ENCODE measurements around the gene CCDC180. TPM values are rescaled to one million over a fixed set of nuclear protein-coding genes. Genes with fewer than 3 reads are reported as not detected.
"Not testable (repeated sequence)": the region's sequence is repeated elsewhere in the genome, so short reads cannot be mapped to it uniquely, and the experiment has no call there.

CCDC180 gene
- total RNA-seq, 1 donor from 2014 or later: not detected

DNA sequence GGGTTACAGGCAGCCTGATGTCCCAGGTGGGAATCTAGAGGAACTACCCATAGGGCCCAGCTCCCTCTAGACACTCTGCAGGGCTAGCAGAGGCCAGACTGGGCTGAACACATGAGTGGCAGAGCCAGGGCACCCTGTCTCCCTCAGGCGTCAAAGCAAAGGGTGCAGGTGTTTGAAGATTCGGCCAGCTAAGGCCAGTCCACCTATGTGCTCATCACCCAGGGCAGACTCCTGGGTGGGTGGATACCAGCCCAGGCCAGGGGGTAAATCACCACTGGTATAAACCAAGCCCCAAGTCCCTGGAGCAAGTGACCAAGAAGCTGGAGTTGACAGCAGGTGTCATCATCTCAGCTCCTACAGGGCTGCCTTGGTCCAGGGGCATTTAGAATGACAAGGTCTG, 3.4 kb downstream of the CCDC180 start:
- DNase-seq (ENCODE audit: low read depth): no peak

DNA sequence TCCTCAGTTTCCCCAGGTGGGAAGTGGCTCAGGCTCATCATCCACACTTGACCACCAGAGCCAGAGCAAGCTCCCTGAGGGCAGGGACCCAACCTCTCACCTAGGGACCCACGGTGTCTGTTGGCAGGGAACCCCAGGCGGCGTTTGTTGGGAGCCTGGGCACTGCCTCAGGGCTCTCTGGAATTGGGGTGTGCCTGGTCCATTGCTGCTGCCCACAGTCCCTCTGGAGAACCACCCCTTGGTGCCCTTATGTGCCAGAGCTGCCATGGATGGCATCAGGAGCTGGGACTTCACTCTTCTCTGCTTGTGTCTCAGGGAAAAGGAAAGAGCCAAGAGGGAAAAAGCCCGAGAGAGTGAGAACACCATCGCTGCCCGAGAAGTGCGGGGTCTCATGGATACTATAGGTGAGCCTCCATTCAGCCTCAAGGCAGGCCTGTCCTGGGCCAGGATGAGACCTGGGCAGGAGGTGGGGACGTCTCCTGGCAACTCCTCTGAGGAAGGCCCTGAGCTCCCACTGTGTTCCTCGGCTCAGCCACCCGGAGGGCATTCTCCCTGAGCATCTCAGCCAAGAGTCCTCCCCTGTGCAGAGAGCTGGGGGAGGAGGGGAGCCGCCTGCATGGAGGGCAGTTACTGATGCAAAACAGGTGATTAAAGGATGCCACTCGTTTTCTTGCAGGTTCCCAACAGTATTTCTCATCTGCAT, 4.5 kb downstream of the CCDC180 start:
- no peak for DNase-seq (ENCODE audit: low read depth)

DNA sequence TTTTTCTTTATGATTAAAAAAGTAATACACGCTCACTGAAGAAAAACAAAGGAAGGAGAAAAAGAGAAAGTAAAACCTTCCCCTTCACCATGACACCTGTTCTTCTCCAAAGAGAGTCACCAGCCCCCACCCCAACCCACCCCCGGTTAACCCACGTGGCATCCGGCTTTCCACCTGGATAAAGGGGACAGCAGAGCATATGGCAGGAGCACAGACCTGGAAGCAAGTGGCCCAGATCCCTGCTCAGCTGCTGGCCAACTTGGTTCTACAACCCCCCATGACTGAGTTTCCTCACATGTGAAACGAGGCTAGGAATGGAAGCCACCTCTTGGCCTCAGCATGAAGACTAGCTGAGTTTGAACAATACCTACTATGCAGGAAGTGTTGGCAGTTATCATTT, 5.1 kb downstream of the CCDC180 start:
- DNase-seq (ENCODE audit: low read depth): no peak

DNA sequence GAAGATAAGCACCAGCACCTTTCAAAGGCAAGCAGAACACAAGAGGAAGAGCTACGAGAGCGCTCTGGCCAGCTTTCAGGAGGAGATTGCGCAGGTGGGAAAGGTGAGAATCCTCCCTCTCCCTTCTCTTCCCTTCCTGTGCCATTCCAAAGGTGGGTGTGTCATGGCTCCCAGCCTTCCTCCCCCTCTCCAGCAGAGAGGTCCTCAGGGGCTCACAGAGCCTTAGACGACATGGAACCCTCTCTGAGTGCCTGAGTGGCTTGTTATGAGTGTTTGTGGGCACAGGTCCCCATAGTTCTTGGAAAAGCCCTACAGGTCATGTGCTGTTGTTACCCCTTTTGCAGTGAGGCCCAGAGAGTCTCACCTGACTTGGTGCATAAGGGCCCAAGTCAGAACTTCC, 5.8 kb downstream of the CCDC180 start:
- no peak for DNase-seq (ENCODE audit: low read depth)

DNA sequence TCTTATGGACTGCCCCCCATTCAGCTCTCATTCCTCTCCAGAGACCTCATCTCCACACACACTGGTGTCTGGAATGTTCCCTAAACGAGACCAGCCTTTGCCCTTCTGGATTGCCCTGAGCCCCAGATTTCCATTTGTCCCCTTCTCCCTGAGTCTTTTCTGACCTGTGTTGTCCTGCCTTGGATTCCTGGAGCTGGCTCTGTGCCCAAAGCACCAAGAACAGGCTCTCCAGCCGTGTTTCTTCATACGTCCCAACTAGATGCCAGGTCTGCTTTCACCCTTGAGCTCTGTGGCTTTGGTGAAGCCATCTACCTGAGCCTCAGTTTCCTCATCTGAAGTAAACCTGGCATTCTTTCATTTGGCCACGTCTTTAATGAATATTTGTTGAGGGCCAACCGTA, 6.3 kb downstream of the CCDC180 start:
- DNase-seq (ENCODE audit: low read depth): no peak

DNA sequence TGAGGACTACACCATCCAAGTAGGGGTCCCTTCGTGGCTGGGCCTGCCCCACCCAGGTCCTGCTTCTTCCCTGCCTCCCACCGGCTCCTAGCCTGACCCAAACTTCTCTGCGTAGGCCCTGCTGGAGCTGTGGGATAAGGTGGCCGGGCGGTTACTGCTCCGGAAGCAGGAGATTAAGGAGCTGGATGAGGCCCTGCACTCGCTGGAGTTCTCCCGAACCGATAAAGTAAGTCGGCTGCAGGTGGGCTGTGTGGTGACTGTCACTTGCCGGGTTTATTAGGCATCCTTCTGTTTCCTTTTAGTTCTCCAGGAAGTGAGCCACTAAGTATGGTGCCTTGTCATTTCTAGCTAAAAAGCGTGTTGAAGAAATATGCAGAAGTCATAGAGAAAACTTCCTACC, 7.0 kb downstream of the CCDC180 start:
- no peak for DNase-seq (ENCODE audit: low read depth)

DNA sequence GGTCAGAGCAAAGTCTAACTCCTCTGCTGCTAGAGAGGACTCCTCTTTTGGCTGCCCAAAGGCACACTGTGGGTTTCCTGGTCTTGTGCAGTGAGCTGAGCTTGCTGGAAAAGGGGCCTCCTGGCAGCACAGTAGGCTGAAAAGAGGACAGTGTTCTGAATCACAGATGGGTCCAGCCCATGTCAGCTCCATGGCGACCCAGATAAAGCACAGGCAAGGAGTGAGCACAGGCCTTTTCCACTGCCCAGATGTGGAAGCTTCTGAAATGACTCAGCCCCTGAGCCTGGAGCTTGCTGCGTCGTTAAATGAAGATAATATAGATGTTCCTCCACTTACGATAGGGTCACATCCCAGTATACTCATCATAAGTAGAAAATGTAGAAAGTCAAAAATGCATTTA, 8.1 kb downstream of the CCDC180 start:
- no peak for DNase-seq (ENCODE audit: low read depth)

DNA sequence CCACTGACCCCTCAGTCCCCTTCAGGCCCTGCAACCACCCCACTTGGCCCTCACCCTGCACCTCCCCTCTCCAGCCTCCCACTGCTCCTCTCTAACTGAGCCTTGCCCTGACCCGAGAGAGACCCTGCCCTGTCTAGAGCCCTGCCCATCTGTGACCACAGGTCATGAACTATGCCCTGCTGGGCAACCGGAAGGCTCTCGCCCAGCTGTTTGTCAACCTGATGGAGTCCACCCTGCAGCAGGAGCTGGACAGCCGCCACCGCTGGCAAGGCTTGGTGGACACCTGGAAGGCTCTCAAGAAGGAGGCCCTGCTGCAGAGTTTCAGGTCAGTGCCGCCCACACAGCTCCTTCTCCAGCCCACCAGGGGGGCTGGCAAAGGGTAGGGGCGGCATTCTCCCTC, 9.4 kb downstream of the CCDC180 start:
- no peak for DNase-seq (ENCODE audit: low read depth)

DNA sequence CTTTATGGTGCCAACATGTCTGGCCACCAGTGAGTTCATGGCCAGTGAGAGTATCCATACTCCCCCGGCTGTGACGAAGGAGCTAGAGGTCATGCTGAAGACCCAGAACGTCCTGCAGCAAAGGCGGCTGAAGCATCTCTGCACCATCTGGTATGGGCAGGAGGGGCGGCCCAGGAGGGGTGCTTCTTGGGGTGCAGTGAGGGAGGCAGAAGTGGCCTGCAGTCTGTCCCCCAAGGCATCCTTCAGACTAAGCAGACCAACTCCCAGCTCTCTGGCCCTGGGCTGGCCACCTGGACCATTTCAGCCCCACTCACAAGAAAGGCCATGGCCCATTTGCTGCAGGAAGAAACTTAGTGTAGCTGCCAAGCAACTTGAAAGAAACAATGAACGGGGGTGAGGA, 11.0 kb downstream of the CCDC180 start:
- no peak for DNase-seq (ENCODE audit: low read depth)

DNA sequence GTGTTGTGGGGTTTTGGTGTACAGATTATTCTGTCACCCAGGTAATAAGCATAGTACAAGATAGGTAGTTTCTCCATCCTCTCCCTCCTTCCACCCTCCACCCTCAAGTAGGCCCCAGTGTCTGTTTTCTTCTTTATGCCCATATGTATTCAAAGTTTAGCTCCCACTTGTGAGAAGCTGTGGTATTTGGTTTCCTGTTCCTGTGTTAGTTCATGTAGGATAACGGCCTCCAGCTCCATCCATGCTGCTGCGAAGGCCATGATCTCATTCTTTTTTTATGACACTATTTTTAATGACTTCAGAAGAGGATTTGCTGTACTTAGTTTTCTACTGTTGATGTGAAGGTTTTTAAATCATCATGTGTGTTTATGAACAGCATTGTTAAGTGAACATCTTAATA, 11.9 kb downstream of the CCDC180 start:
- DNase-seq (ENCODE audit: low read depth): no peak

DNA sequence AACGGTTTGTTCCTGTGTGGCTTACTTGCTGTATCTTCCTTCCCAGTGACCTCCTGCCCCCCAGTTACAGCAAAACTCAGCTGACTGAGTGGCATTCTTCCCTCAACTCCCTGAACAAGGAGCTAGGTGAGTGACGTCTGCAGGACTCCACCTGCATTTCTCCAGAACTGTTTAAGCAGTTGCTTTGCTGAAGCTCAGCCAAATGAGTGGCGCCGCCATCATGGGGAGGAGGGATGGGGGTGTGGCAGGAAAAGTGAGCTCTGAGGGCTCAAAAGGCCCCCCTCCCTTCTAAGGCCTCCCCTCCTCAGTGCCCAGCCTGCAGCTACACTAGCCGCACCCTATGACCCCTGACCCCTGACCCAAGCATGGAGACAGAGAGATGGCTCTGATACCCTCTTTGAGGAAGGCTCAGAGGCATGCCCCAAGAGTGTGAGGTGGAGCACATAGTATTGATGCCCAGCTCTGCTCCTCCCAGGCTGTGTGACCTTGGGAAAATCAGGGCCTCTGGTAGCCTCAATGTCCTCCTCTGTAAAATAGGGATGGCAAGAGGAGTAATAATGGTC, 12.7 kb downstream of the CCDC180 start:
- DNase-seq (ENCODE audit: low read depth): no peak

DNA sequence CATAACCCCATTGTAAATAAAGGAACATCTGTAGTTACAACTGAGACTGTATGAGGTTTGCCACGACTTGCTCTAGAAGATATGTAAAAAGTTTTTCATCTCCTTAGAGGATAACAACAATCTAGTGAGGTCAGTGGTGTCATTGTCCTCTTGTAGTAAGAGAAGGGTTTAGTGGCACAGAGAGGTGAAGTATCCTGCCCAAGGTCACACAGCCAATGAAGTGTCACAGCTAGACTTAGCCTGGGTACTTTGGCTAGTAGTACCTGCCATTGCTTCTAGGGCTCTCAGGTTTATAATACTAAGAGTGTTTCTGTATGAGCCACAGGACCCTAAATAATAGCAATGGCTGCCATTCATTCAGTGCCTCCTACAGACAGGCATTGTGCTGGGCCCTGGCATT, 13.8 kb downstream of the CCDC180 start:
- no peak for DNase-seq (ENCODE audit: low read depth)

DNA sequence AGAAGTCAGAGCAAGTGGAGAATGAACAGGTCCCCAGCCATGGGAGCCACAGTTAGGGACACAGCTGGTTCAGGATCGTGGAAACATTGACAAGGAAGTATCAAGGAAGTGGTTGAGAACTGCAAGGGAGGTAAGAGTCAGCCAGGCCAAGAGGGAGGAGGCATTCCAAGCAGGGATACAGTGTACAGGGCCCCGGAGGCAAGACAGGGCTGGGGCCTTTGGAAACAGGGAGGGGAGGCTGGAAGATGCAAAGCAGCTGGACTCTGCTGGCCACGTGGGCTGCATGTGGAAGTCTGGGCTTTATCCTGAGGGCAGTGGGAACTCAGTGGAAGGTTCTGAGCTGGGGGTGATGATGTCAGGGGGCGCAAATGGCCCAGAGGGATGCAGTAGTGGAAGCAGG, 14.2 kb downstream of the CCDC180 start:
- no peak for DNase-seq (ENCODE audit: low read depth)

DNA sequence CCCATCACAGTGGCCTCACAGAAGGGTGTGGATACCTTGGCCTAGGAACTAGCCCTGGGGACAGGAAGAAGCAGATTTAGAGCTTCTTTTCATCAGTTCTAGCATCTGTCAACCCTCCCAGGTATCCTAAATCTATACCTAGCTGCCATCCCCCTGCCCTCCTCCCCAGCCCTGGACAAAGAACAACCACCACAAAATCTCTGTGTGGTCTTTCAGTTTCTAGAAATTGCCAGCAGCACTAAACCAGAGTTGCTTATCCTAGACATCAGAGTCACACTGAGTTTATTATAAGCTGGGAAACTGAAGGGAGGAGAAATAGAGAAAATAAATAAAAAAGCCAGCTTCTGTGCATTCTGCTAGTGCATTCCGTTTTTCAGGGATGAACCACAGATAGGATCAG, 14.6 kb downstream of the CCDC180 start:
- no peak for DNase-seq (ENCODE audit: low read depth)

DNA sequence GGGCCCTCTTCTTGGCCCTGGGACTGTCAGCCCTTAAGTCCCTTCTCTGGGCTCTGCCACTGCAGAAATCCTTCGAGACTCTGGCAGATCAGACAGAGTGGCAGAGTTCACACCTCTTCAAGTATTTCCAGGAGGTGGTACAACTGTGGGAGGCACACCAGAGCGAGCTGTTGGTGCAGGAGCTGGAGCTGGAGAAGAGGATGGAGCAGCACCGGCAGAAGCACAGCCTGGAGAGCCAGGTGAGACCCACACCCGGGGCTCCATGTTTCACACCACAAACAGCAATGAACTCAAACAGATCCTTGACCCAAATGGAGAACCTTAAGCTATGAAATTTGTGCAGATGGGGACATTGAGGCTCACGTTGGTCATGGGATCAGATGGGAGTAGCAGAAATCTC, 17.5 kb downstream of the CCDC180 start:
- no peak for DNase-seq (ENCODE audit: low read depth)

DNA sequence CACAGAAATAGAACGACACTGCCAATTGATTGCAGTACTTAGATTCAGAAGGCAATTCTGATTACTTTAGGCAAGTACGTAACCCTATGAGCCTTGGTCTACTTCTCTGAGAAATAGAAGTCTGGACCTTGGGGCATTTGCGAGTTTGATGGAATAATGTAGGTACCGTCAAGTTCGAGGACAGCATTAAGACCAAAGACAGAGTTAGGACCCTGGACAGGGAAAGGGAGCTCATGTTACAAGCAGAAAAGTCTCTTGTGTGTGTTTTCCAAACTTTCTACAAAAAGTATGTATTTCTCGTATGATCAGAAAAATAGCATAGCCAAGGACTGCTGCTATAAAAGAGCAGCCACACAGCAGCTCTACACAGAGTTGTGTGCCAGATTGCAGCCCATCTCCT, 20.1 kb downstream of the CCDC180 start:
- DNase-seq (ENCODE audit: low read depth): no peak

DNA sequence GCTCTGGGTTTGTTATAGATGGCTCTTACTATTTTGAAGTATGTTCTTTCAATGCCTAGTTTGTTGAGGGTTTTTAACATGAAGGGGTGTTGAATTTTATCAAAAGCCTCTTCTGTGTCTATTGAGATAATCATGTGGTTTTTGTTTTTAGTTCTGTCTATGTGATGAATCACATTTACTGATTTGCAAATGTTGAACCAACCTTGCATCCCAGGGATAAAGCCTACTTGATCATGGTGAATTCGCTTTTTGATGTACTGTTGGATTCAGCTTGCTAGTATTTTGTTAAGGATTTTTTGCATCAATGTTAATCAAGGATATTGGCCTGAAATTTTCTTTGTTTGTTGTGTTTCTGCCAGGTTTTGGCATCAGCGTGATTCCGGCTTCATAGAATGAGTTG, 25.5 kb downstream of the CCDC180 start:
- DNase-seq (ENCODE audit: low read depth): no peak

DNA sequence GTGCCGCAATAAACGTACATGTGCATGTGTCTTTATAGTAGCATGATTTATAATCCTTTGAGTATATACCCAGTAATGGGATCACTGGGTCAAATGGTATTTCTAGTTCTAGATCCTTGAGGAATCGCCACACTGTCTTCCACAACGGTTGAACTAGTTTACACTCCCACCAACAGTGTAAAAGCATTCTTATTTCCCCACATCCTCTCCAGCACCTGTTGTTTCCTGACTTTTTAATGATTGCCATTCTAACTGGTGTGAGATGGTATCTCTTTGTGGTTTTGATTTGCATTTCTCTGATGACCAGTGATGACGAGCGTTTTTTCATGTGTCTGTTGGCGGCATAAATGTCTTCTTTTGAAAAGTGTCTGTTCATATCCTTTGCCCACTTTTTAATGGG, 28.2 kb downstream of the CCDC180 start:
- DNase-seq (ENCODE audit: low read depth): not testable (repeated sequence)

DNA sequence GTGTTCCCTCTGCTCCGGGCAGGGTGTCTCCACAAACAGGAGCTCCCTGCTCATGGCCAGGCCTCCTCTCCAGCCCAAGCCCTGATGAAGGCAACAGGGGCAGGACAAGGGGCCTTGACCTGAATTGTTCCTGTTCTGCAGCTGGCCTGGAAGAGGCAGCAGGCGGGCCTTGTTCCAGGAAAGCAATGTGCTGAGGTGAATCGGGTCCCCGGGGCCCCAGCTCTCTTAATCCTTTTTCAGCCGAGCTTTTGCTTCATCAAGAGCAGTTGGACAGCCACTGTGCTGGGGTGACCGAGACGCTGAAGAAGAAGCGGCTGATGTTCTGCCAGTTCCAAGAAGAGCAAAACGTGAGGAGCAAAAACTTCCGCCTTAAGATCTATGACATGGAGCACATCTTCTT, 41.4 kb downstream of the CCDC180 start:
- DNase-seq (ENCODE audit: low read depth): no peak

DNA sequence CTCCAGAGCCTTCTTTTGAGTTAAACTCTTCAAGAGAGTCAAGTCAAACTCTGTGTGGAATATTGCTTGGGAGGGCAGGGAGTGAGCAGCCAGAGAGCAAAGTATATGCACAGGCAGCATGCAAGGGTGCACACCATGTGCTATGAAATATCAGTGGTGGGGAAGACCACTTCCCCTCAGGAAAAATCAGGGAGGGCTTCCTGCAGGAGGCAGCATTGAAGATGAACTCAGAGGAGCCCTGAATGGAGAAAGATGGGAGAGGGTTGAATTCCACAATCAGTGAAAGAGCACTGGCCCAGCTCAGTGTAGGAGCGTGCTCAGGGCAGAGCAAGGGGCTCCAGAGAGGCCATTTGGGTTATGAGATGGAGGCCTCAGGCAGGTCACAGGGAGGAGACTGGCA, 41.9 kb downstream of the CCDC180 start:
- no peak for DNase-seq (ENCODE audit: low read depth)

DNA sequence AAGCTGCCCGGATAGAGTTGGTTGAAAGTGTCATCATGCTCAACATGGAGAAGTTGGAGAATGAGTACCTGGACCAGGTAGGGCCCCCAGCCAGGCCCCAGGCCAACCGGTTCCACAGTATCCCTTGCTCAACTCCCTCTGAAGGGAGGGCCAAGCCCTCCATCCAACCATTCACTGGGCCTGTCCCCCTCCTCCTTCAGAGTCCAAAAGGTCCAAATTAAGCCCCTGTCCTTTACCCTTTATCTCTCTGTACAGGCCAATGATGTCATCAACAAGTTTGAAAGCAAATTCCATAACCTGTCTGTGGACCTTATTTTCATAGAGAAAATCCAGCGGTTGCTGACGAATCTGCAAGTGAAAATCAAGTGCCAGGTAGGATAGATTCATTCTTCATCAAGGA, 47.2 kb downstream of the CCDC180 start:
- DNase-seq (ENCODE audit: low read depth): no peak

DNA sequence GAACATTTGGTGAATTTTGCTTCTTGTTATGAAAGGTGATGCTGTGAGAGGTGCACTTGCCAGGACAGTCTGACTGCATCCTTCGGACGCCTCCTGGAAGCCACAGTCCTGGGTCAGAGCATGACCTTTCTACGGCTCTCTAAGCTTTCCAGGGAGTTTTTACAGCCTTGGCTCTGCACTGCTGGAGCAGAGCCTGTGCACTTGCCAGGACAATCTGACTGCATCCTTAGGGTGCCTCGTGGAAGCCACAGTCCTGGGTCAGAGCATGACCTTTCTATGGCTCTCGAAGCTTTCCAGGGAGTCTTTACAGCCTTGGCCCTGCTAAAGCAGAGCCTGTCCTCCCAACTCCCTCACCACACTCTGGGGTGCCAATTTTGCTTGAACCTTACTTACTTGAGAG, 49.6 kb downstream of the CCDC180 start:
- no peak for DNase-seq (ENCODE audit: low read depth)
